Measurements from ENCODE around the gene BRS3.

- no peak for TF ChIP-seq CTCF (IDR thresholded peaks at IDR 0.05)
- no peak for TF ChIP-seq EZH2 (IDR thresholded peaks at IDR 0.05; ENCODE audit: borderline replicate concordance, insufficient read depth, low read depth, low read length, poor library complexity, severe bottlenecking)
These were observed 12.5 kb upstream of the BRS3 start for GRCh38 chrX:136475236-136475635.

Data from B cell (primary cell).